Measurements from ENCODE around the gene FTO. TPM values are rescaled to one million over a fixed set of nuclear protein-coding genes. Genes with fewer than 3 reads are reported as not detected.

FTO gene
- total RNA-seq, 1 experiment from 2014 or later: 78.3 TPM

DNA sequence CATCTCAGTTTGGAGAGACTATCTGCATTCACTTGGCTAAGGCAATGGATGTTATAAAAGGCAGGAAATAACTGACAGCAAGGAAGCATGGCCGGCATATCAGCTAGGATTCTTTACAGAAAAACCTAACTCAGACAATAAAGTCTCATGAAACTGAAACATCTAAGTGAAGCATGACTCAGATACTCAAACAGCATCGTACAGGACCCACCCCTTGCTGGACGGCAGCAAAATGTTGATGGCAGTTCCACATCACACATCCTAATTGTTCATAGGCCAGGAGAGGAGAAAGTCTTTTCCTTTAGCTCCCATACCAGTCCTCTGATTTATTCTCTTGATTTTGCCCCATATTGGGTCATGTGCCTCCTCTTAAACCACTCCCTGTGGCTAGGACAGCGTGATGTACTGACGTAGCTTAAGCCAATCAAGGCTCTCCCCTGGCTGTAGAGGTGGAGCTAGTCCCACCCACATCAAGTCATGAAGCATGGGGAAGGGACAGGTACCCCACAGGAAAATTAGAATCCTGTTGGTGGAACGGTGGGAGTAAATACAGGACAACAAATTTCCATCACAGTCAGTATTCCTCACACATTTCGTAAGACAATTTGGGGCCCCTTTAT is 403.7 kb downstream of the FTO start:
- no peak for DNase-seq
- intact Hi-C loops (cut with micrococcal nuclease; ENCODE audit: unreplicated experiment): no loop called here
- Histone ChIP-seq H3K27me3 (replicated peaks; ENCODE audit: control insufficient read depth, insufficient read depth, low read length) (no peaks in the 10 kb centered on the region), H3K36me3 (ENCODE audit: control insufficient read depth, insufficient read depth, low read length) (no peaks in the 10 kb centered on the region), H3K9me3 (no peaks in the 10 kb centered on the region), H3K4me1 (peaks cover 11% of the 10 kb centered on the region; the same call in 1 of the 2 replicates), H3K4me3 (ENCODE audit: low read depth, low read length) (no peak overlapping the region)
- no peak for TF ChIP-seq CTCF (IDR thresholded peaks at IDR 0.05; ENCODE audit: insufficient read depth in 1 of 2, low read depth in 1 of 2, low read length in 1 of 2, severe bottlenecking in 1 of 2, unreplicated experiment in 1 of 2)
- H3K4me1 Mint-ChIP-seq (ENCODE audit: low read depth, unreplicated experiment): peaks cover 10% of the 10 kb centered on the region
- H3K27me3 Mint-ChIP-seq (ENCODE audit: insufficient read depth, unreplicated experiment): no peaks in the 10 kb centered on the region
- no TSS peak for BruUV-seq (replicated peaks)
- POLR2A ChIA-PET: interaction anchor here (0.6 kb wide), 1 partner anchor 68 kb away, joined by 3 read pairs; no protein-coding TSS in a partner anchor
- H3K9me3 Mint-ChIP-seq (ENCODE audit: unreplicated experiment): no peaks in the 10 kb centered on the region
- CTCF ChIA-PET: no interaction called here
- H3K36me3 Mint-ChIP-seq (ENCODE audit: insufficient read depth, unreplicated experiment): no peaks in the 10 kb centered on the region
- no peak overlapping the region for H3K27ac Mint-ChIP-seq (ENCODE audit: unreplicated experiment)
- H3K4me3 Mint-ChIP-seq (ENCODE audit: unreplicated experiment): no peak overlapping the region

DNA sequence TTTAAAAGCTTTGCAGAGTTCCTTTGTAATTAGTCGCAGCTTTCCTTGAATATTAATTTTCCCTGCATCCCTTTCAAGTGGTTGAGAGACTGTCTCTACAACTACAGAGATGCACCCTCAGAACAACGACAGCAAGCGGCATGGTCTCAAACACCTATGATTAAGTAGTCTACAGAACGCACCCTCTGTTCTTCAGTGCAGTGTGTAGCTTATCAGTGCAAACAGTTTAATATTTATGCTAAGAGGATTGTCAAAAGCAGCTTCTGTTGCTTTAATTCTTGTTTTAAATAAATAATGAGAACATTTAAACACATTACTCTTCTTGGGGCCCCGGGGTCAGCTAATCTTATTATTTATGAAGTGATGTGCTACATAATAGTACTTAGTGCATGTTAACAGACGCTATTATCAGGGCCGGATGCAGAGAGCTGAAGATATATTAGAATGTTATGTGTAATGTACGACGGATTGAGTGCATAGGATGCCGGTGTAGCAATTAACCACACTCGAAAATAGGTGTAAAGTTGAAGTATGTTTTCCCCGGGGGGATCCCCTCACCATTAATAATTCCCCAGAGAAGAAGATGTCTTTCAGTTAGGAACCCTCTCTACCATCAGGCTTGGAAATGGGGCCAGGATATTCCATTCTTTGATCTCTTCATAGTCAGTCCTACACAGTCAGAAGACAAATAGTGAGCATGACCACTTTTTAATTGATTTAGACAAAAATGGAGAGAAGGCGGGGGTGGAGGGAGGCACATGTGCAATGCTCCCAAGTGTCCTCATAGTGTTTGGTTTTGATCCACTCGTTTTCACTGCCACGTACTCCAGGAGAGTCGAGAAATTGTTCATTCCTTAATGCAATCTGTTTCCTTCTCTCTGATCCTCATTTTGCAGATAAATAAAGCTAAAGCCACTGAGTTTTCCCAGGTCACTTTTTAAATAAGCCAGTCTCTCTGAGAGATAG is 406.3 kb downstream of the FTO start:
- Mint-ChIP-seq H3K4me3 (ENCODE audit: unreplicated experiment) (no peak overlapping the region), H3K27me3 (ENCODE audit: insufficient read depth, unreplicated experiment) (no peaks in the 10 kb centered on the region), H3K4me1 (ENCODE audit: low read depth, unreplicated experiment) (no peaks in the 10 kb centered on the region), H3K36me3 (ENCODE audit: insufficient read depth, unreplicated experiment) (peaks cover 4% of the 10 kb centered on the region), H3K27ac (ENCODE audit: unreplicated experiment) (no peak overlapping the region), H3K9me3 (ENCODE audit: unreplicated experiment) (no peaks in the 10 kb centered on the region)
- H3K9me3 ChIP-seq: no peaks in the 10 kb centered on the region
- DNase-seq: no peak
- no peak overlapping the region for H3K4me3 ChIP-seq (ENCODE audit: low read depth, low read length)
- CTCF ChIA-PET: no interaction called here
- POLR2A ChIA-PET: no interaction called here
- intact Hi-C loops (cut with micrococcal nuclease; ENCODE audit: unreplicated experiment): no loop called here
- TF ChIP-seq CTCF (IDR thresholded peaks at IDR 0.05; ENCODE audit: insufficient read depth in 1 of 2, low read depth in 1 of 2, low read length in 1 of 2, severe bottlenecking in 1 of 2, unreplicated experiment in 1 of 2): no peak
- no peaks in the 10 kb centered on the region for H3K4me1 ChIP-seq
- H3K36me3 ChIP-seq (ENCODE audit: control insufficient read depth, insufficient read depth, low read length): no peaks in the 10 kb centered on the region
- H3K27me3 ChIP-seq (replicated peaks; ENCODE audit: control insufficient read depth, insufficient read depth, low read length): no peaks in the 10 kb centered on the region
- BruUV-seq (replicated peaks): no TSS peak

GRCh38 chr16:54112451-54113206 is 408.7 kb downstream of the FTO start:
- ChIA-PET CTCF (no interaction called here), POLR2A (interaction anchor here (0.6 kb wide), 1 partner anchor 257 kb away, joined by 3 read pairs; no protein-coding TSS in a partner anchor)
- no peaks in the 10 kb centered on the region for H3K9me3 ChIP-seq
- TF ChIP-seq CTCF (IDR thresholded peaks at IDR 0.05; ENCODE audit: insufficient read depth in 1 of 2, low read depth in 1 of 2, low read length in 1 of 2, severe bottlenecking in 1 of 2, unreplicated experiment in 1 of 2): no peak
- H3K36me3 ChIP-seq (ENCODE audit: control insufficient read depth, insufficient read depth, low read length): no peaks in the 10 kb centered on the region
- no peak overlapping the region for H3K4me3 ChIP-seq (ENCODE audit: low read depth, low read length)
- no peaks in the 10 kb centered on the region for H3K27me3 ChIP-seq (replicated peaks; ENCODE audit: control insufficient read depth, insufficient read depth, low read length)
- Mint-ChIP-seq H3K4me1 (ENCODE audit: low read depth, unreplicated experiment) (no peaks in the 10 kb centered on the region), H3K9me3 (ENCODE audit: unreplicated experiment) (no peaks in the 10 kb centered on the region), H3K4me3 (ENCODE audit: unreplicated experiment) (no peak overlapping the region), H3K36me3 (ENCODE audit: insufficient read depth, unreplicated experiment) (peaks cover 4% of the 10 kb centered on the region), H3K27ac (ENCODE audit: unreplicated experiment) (no peak overlapping the region), H3K27me3 (ENCODE audit: insufficient read depth, unreplicated experiment) (no peaks in the 10 kb centered on the region)
- DNase-seq: no peak
- no TSS peak for BruUV-seq (replicated peaks)
- H3K4me1 ChIP-seq: no peaks in the 10 kb centered on the region
- intact Hi-C loops (cut with micrococcal nuclease; ENCODE audit: unreplicated experiment): no loop called here
